HG02678 (cell line): ENCODE results near the gene CCT7.

Experiments used
- ATAC-seq: cut with Tn5 transposase; IDR thresholded peaks from one replicate; pipeline ENCODE4 v1.9.1; 2021; ENCODE audit warnings: mild to moderate bottlenecking, moderate library complexity; ENCODE audit not compliant: unreplicated experiment

Gene CCT7

GRCh38 chr2:73225513-73226360, 8.4 kb upstream of the CCT7 start:
- ATAC-seq, result no peak

- no peak for ATAC-seq
Measured at GRCh38 chr2:73227086-73227485, 7.0 kb upstream of the CCT7 start.

DNA sequence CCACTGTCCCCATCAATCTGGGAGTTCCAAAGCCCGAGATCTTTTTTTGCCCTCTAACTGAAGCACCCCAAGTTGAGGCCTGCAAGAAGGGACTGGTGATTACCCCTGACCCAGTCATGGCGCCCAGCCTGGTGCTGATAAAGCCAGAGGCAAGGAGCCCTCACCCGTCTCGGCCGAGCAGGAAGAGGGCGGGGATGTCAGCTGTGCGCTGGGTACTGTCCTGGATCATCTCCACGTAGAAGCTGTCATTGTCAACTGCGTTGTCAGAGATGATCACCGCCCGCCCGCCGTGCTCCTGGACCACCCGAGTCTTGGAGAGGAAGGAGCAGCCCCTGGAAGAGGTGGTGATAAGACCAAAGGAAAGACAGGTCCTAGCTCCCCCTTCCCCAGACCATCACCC, 5.5 kb upstream of the CCT7 start:
- ATAC-seq, result no peak

- peak; percentile 13 for ATAC-seq
Measured at GRCh38 chr2:73232403-73233153, 1.5 kb upstream of the CCT7 start.

- ATAC-seq, result peak; percentile 93
Measured at GRCh38 chr2:73233154-73233931, 765 bp upstream of the CCT7 start, which contains the start of gene PRADC1. PRADC1 (minus strand) TSS chr2:73233239; CDS start chr2:73233160, 79 bp downstream.

DNA sequence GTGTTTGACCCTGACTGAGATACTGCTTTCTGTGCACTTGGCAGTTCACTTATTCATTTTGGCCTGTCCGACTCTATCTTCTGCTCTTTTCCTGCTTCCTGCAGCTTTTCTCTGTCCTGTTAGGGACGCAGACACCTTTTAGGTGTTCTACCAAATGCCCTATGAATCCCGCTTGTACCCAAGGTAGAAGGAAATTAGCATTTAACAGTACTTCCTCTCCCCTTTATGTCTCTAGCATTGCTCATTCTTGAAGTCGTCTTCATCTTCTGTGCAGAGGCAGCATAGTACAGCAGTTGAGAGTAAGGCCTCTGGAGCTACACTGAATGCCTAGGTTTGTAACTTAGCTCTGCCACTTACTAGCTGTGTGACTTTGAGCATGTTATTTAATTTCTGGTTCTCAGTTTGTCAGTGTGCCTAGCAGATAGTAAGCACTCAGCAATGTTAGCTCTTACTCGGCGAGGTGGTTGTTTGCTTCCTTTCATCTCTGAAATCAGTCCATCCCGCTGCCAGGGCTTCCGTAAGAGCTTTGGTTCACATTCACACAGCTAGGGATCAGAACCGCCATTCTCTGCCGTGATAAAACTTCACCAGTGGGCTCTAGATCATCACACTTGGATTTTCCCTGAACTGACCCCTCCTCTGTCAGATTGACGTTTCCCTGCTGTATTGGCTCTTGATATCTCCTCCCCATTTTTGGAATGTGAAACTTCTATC, 1.4 kb downstream of the CCT7 start:
- no peak for ATAC-seq

- ATAC-seq, result no peak
Measured at GRCh38 chr2:73237168-73237567, 3.1 kb downstream of the CCT7 start.

- ATAC-seq, result no peak
Measured at GRCh38 chr2:73238149-73238548, 4.0 kb downstream of the CCT7 start.

DNA sequence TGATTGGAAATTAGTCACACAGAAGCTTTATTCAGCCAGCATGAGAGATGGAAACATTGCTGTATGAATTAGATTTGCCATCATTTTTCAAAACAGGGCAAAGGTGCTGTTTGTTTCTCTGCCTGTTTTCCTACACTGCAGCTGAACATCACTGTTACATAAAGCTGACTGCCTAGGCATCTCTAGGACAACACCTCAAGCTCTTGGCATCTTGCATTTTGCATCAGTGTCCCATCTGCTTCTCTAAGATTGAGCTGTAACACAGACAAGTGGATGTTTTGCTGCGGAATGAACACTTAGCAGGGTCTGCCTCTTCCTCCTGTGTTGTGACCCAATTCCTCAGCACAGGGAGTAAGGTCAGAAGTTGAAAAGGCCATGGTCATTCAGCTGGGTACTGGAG, 4.9 kb downstream of the CCT7 start:
- ATAC-seq, result no peak

GRCh38 chr2:73239776-73240175, 5.7 kb downstream of the CCT7 start:
- no peak for ATAC-seq

DNA sequence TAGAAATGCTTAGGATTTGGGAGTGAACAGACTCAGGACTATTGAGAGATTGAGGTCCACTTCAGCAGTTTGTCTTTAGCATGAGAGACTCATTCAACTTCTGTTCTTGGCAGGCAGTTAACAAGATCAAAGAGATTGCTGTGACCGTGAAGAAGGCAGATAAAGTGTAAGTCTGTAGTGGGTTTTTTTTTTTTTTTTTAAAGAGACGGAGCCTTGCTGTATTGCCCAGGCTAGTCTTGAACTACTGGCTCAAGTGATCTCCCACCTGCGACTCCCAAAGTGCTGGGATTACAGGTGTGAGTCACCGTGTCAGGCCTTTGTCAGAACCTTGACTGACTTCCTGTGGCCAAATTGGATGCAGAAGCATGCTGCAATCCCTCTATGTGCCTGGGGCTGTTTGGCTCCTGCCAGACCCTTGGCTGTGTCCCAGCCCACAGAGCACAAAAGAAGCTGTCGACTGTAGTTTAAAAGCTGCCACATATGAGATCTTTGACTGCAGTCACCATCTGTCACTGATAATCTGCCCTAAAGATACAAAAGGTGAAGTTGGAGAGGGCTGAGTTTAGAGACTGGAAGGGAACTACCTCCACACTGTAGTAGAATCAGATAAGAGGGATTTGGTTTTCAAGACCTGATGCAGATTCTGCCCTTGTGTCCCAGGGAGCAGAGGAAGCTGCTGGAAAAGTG, 9.9 kb downstream of the CCT7 start:
- no peak for ATAC-seq

- no peak for ATAC-seq
Measured at GRCh38 chr2:73244580-73244979, 10.5 kb downstream of the CCT7 start.

GRCh38 chr2:73246850-73247249, 12.7 kb downstream of the CCT7 start:
- no peak for ATAC-seq

DNA sequence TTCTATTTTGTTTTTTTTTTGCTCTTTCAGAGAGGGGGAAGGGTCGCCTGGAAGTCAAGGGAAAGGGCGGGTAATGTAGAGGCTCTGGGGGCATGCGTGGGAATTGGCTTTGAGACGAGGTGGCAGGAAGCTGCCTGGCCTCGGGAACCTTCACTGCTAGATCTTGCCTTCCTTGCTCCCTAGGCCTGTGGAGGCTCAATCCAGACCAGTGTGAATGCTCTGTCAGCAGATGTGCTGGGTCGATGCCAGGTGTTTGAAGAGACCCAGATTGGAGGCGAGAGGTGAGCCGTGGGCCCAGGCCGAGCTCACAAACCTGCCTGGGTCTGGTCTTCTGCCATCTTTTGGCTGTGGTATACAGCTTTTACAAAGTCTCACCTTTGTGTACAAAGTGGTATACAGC, 15.5 kb downstream of the CCT7 start:
- ATAC-seq, result no peak

DNA sequence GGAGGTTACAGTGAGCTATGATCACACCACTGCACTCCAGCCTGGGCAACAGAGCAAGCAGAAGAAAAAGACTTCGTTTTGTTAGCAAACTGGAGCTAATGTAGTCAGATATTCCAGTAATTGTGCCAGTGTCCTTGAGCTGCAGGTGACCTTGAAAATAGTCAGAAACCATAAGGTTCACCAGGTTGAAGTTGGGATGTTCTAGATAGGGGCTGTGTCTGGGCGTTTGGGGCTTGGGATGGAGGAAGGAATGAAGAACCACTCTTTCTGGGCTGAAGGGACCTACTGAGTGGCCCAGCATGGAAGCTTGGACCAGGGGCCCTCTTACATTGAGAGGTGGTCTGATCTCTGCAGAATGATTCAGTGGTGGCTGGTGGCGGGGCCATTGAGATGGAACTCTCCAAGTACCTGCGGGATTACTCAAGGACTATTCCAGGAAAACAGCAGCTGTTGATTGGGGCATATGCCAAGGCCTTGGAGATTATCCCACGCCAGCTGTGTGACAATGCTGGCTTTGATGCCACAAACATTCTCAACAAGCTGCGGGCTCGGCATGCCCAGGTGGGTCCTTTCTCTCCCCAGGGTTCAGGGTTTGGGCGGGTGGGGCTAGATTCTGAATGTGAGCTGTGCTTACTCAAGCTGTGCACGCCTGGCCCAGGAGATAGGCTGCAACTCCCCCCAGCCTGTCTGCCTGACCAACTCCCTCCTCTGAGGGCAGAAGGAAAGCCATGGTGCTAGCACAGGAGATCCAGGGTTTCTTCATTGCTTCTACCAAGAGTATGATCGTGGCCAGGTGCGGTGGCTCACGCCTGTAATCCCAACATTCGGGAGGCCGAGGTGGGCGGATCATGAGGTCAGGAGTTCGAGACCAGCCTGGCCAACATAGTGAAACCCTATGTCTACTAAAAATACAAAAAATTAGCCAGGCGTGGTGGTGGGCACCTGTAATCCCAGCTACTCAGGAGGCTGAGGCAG, 17.1 kb downstream of the CCT7 start:
- no peak for ATAC-seq

DNA sequence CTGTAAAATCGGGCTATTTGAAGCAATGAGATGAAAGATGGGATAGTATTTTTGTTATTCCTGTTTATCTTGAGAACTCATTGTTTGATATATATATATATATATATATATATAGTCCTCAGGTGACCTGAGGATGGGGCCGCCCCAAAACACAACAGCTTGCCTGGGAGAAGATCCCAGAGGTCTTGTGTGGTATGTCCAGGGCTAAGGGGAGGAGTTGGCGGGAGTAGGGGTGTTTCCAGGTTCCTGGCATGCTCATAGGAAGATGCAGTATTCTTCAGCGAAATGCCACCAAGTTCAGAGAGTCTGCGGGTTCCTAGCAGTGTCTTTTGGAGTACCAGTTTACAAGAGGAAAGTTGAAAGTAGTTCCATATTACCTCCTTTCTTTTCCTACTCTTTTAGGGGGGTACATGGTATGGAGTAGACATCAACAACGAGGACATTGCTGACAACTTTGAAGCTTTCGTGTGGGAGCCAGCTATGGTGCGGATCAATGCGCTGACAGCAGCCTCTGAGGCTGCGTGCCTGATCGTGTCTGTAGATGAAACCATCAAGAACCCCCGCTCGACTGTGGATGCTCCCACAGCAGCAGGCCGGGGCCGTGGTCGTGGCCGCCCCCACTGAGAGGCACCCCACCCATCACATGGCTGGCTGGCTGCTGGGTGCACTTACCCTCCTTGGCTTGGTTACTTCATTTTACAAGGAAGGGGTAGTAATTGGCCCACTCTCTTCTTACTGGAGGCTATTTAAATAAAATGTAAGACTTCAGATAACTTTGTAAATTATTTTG, 18.3 kb downstream of the CCT7 start:
- ATAC-seq, result no peak

GRCh38 chr2:73253400-73253799, 19.3 kb downstream of the CCT7 start:
- no peak for ATAC-seq

- no peak for ATAC-seq
Measured at GRCh38 chr2:73253901-73254300, 19.8 kb downstream of the CCT7 start.
